HCT116 (cell line): Measurements from ENCODE around the gene PARVG. TPM values are rescaled to one million over a fixed set of nuclear protein-coding genes. Genes with fewer than 3 reads are reported as not detected.

Source experiments
- ATAC-seq: fragments of 200-7000 bp; cut with Tn5 transposase; 2 replicates; pipeline ENCODE4 v1.9.1; 2020; ENCODE audit warnings: mild to moderate bottlenecking, moderate library complexity
- BruUV-seq: library from RNA; stranded (reverse); fragments of 400-500 nt; replicated peaks from 2 replicates; lab custom pipeline; 2021; lab: Mats Ljungman, UMichigan
- CTCF ChIA-PET: fragments of 300-600 bp; sonication (Branson Sonifier 250); formaldehyde crosslinking; loops from one replicate; lab custom pipeline; 2021; ENCODE audit warnings: antibody characterized with exemption; lab: Charles Lee
- POLR2A ChIA-PET: fragments of 300-600, 350-600 bp; sonication (Branson Sonifier 250); formaldehyde crosslinking; loops from one replicate; lab custom pipeline; 2021; ENCODE audit warnings: antibody characterized with exemption; lab: Charles Lee
- RAD21 ChIA-PET, 2 experiments: fragments of 300-600 bp; sonication (Branson Sonifier 250); formaldehyde crosslinking; loops; one replicate each; lab custom pipeline; 2023; ENCODE audit warnings: low total read pairs in 2 of 2; ENCODE audit not compliant: uncharacterized antibody in 2 of 2, unreplicated experiment in 2 of 2, low non-redundant PET in 1 of 2; lab: Charles Lee
- DNase-seq: peaks from one replicate; pipeline ENCODE4 v3.0.0-alpha.2; 2010; ENCODE audit warnings: low read depth, low spot score
- H2AFZ ChIP-seq: fragments of 200-600 bp; shearing (Covaris generic), sonication (generic); 2 replicates; pipeline ENCODE4 v1.6.1; 2017; ENCODE audit warnings: low read depth, mixed run types, mixed read lengths, antibody characterized with exemption, low read length; ENCODE audit not compliant: poor library complexity, severe bottlenecking
- H3K27ac ChIP-seq: 2 replicates; pipeline ENCODE4 v1.5.1; 2012; ENCODE audit warnings: low read depth, low read length
- H3K27me3 ChIP-seq: fragments of 200-600 bp; sonication (generic); 2 replicates; pipeline ENCODE4 v1.6.1; 2016; ENCODE audit warnings: mixed run types, low read length, mixed read lengths; ENCODE audit not compliant: insufficient read depth
- H3K36me3 ChIP-seq, 2 experiments: fragments of 200-500 bp in 1 of 2; fragments of 200-600 bp in 1 of 2; sonication (Bioruptor generic) in 1 of 2; sonication (generic) in 1 of 2; 2 replicates each; pipeline versions ENCODE4 v1.5.1 to v1.6.1; 2014 to 2016; ENCODE audit warnings: low read length in 2 of 2, inconsistent platforms in 1 of 2, mixed read lengths in 1 of 2, mixed run types in 1 of 2; ENCODE audit not compliant: insufficient read depth in 2 of 2, control insufficient read depth in 1 of 2
- H3K4me1 ChIP-seq, 2 experiments: fragments of 200-600 bp in 1 of 2; sonication (generic) in 1 of 2; 2 replicates each; pipeline versions ENCODE4 v1.5.1 to v1.6.1; 2012 to 2017; ENCODE audit warnings: low read length in 2 of 2, inconsistent platforms in 1 of 2, mild to moderate bottlenecking in 1 of 2, mixed read lengths in 1 of 2, mixed run types in 1 of 2, moderate library complexity in 1 of 2; ENCODE audit not compliant: insufficient read depth in 2 of 2, control insufficient read depth in 1 of 2
- H3K4me2 ChIP-seq: fragments of 200-600 bp; sonication (generic); 2 replicates; pipeline ENCODE4 v1.6.1; 2017; ENCODE audit warnings: mixed run types, low read length, mixed read lengths
- H3K4me3 ChIP-seq, 2 experiments: fragments of 200-600 bp in 1 of 2; sonication (generic) in 1 of 2; replicated peaks in 1 of 2; 2 replicates each; pipeline ENCODE4 v1.5.1; 2011 to 2016; ENCODE audit warnings: low read length in 2 of 2, control low read depth in 1 of 2, low read depth in 1 of 2, mild to moderate bottlenecking in 1 of 2, mixed read lengths in 1 of 2, mixed run types in 1 of 2
- H3K79me2 ChIP-seq: fragments of 200-600 bp; sonication (generic); 2 replicates; pipeline ENCODE4 v1.6.1; 2017; ENCODE audit warnings: mild to moderate bottlenecking, mixed run types, low read length, moderate library complexity, mixed read lengths; ENCODE audit not compliant: insufficient read depth
- H3K9ac ChIP-seq: fragments of 200-600 bp; sonication (generic); 2 replicates; pipeline ENCODE4 v1.6.1; 2016; ENCODE audit warnings: low read length, mixed read lengths
- H3K9me2 ChIP-seq: fragments of 200-600 bp; sonication (generic), shearing (Covaris generic); 2 replicates; pipeline ENCODE4 v1.6.1; 2017; ENCODE audit warnings: mixed run types, mild to moderate bottlenecking, moderate library complexity; ENCODE audit not compliant: insufficient read depth
- H3K9me3 ChIP-seq, 2 experiments: fragments of 200-500 bp in 1 of 2; fragments of 200-600 bp in 1 of 2; sonication (Bioruptor generic) in 1 of 2; sonication (generic) in 1 of 2; 2 replicates each; pipeline ENCODE4 v1.6.1; 2014 to 2017; ENCODE audit warnings: low read length in 2 of 2, mixed read lengths in 2 of 2, inconsistent platforms in 1 of 2, low read depth in 1 of 2, mild to moderate bottlenecking in 1 of 2, mixed run types in 1 of 2, moderate library complexity in 1 of 2; ENCODE audit not compliant: control insufficient read depth in 1 of 2, insufficient read depth in 1 of 2
- H4K20me1 ChIP-seq: fragments of 200-600 bp; sonication (generic), shearing (Covaris generic); 2 replicates; pipeline ENCODE4 v1.6.1; 2017; ENCODE audit warnings: mixed run types, mild to moderate bottlenecking, moderate library complexity; ENCODE audit not compliant: insufficient read depth
- CBX3 ChIP-seq: IDR thresholded peaks from 2 replicates; pipeline ENCODE4 v1.6.1; 2012; ENCODE audit warnings: low read depth
- CEBPB ChIP-seq: IDR thresholded peaks from 2 replicates; pipeline ENCODE4 v1.6.1; 2012; ENCODE audit warnings: low read depth
- ELF1 ChIP-seq: IDR thresholded peaks from 2 replicates; pipeline ENCODE4 v1.6.1; 2012; ENCODE audit warnings: low read depth, borderline replicate concordance
- POLR2A ChIP-seq: IDR thresholded peaks from 2 replicates; pipeline ENCODE4 v1.7.0; 2011; ENCODE audit warnings: borderline replicate concordance; ENCODE audit not compliant: insufficient read depth, insufficient read length; ENCODE audit errors: extremely low read depth
- POLR2AphosphoS5 ChIP-seq: IDR thresholded peaks from 2 replicates; pipeline ENCODE4 v1.6.1; 2011; ENCODE audit warnings: mild to moderate bottlenecking, low read depth, low read length, moderate library complexity
- SIN3A ChIP-seq: IDR thresholded peaks from 2 replicates; pipeline ENCODE4 v1.6.1; 2012; ENCODE audit warnings: low read depth
- SP1 ChIP-seq: IDR thresholded peaks from 2 replicates; pipeline ENCODE4 v1.6.1; 2012; ENCODE audit warnings: low read depth
- SRF ChIP-seq: IDR thresholded peaks from 2 replicates; pipeline ENCODE4 v1.6.1; 2012; ENCODE audit warnings: low read depth
- ZNF274 ChIP-seq: fragments of 200-500 bp; sonication (Bioruptor generic); IDR thresholded peaks from 2 replicates; pipeline ENCODE4 v1.6.1; 2014; ENCODE audit warnings: mild to moderate bottlenecking, low read depth, low read length, inconsistent platforms
- intact Hi-C: fragments of 100-400 bp; cut with micrococcal nuclease; formaldehyde crosslinking; loops from 2 replicates; pipeline ENCODE4 v1.10.0; 2022
- total RNA-seq: library from RNA; stranded (reverse); gene quantifications from one replicate; pipeline ENCODE4 v1.2.1, GENCODE V29; 2021; ENCODE audit not compliant: unreplicated experiment
- TF ChIP-seq, protein P1 (sequence below): IDR thresholded peaks from 2 replicates; pipeline ENCODE4 v1.6.1; 2012
- TF ChIP-seq, protein P2 (sequence below): IDR thresholded peaks from 2 replicates; pipeline ENCODE4 v1.6.1; 2012
- TF ChIP-seq, protein P3 (sequence below): IDR thresholded peaks from 2 replicates; pipeline ENCODE4 v1.6.1; 2011; ENCODE audit warnings: mild to moderate bottlenecking, low read length, moderate library complexity; ENCODE audit not compliant: insufficient replicate concordance; ENCODE audit errors: extremely low read depth
- TF ChIP-seq, protein P4 (sequence below), 3 experiments: fragments of 200-600 bp in 1 of 3; sonication (generic) in 1 of 3; IDR thresholded peaks in 2 of 3; conservative IDR thresholded peaks in 1 of 3; 2 replicates each; pipeline ENCODE4 v1.5.1; 2012 to 2017; ENCODE audit warnings: low read depth in 2 of 3, low read length in 2 of 3, antibody characterized with exemption in 1 of 3, borderline replicate concordance in 1 of 3, control low read depth in 1 of 3, mild to moderate bottlenecking in 1 of 3, mixed read lengths in 1 of 3, mixed run types in 1 of 3, moderate library complexity in 1 of 3; ENCODE audit not compliant: insufficient read depth in 1 of 3

Gene PARVG
- total RNA-seq, 1 experiment from 2014 or later, result 0.57 TPM

DNA sequence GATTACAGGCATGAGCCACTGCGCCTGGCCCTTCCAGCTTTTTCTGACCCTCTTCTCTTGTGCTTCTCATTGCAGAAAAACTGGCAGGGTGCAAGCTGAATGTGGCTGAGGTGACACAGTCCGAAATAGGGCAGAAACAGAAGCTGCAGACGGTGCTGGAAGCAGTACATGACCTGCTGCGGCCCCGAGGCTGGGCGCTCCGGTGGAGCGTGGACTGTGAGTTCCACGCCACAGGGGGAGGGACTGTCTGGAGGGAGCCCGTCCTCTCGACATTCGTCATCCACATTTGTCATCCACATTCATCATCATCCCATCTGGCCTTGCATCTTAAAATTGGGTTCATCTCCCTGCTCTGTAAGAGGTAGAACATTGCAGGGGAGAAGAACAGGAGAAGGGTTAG lies 49.3 kb upstream of the PARVG start:
- no TSS peak for BruUV-seq
- H3K79me2 ChIP-seq, result no peaks in the 10 kb centered on the region
- CTCF ChIA-PET, result no interaction called here
- H3K36me3 ChIP-seq, result no peaks in the 10 kb centered on the region
- H3K9me2 ChIP-seq, result no peaks in the 10 kb centered on the region
- no peak overlapping the region for H3K4me3 ChIP-seq
- no peak for ATAC-seq
- H3K4me1 ChIP-seq, result no peaks in the 10 kb centered on the region
- no peaks in the 10 kb centered on the region for H3K27me3 ChIP-seq
- POLR2A ChIA-PET, result no interaction called here
- TF ChIP-seq, protein P1, sequence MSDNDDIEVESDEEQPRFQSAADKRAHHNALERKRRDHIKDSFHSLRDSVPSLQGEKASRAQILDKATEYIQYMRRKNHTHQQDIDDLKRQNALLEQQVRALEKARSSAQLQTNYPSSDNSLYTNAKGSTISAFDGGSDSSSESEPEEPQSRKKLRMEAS, result no peak
- TF ChIP-seq POLR2A, result no peak
- no peak overlapping the region for H3K27ac ChIP-seq
- no peaks in the 10 kb centered on the region for H4K20me1 ChIP-seq
- H3K9ac ChIP-seq, result no peak overlapping the region
- H3K4me2 ChIP-seq, result no peak overlapping the region
- intact Hi-C loops, result no loop called here
- RAD21 ChIA-PET, result no interaction called here
- DNase-seq, result no peak
- H3K9me3 ChIP-seq, result no peaks in the 10 kb centered on the region
- no peak overlapping the region for H2AFZ ChIP-seq

DNA sequence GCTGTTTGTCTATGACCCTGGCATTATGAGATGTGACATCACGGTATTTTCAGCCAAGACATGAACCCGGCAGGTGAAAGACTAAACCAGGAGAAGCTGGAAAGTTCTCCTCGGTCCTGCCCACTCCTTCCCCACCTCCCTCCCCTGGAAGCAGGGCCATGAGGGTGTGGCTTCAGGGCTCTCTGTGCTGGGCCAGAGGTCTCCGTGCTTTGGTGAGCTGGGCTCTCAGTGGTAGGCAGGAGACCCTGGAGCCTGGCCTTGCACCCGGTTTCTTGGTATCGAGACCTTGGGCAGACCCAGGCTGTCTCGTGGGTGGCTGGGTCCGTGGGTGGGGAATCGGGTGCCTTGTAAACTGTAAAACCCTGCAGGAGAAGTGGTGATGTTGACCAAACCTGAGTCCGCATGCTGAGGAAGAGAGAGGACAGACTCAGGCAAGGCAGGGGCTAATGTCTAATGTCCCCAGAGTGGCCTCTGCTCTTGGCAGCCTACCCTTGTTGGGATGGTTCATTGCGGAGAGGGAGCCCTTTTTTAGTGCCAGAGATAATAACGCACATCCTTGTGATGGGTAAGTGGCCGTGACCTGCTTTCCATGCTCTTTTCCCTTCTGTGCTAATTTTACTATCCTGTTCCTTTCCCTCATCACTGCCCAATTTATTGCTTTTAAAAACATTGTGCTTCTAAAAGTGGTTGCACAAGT lies 48.6 kb upstream of the PARVG start:
- ChIA-PET CTCF (no interaction called here), POLR2A (no interaction called here), RAD21 (no interaction called here)
- H3K9me3 ChIP-seq, result no peaks in the 10 kb centered on the region
- no TSS peak for BruUV-seq
- H3K36me3 ChIP-seq, result no peaks in the 10 kb centered on the region
- peaks cover 0 to 1% of the 10 kb centered on the region in 2 experiments; a peak in 2 of 4 replicates for H3K4me1 ChIP-seq
- H3K4me3 ChIP-seq, result no peak overlapping the region
- H3K9ac ChIP-seq, result no peak overlapping the region
- H3K4me2 ChIP-seq, result no peak overlapping the region
- no peak for DNase-seq
- no peaks in the 10 kb centered on the region for H3K27me3 ChIP-seq
- no peak overlapping the region for H3K27ac ChIP-seq
- no peaks in the 10 kb centered on the region for H3K9me2 ChIP-seq
- H3K79me2 ChIP-seq, result no peaks in the 10 kb centered on the region
- ATAC-seq, result no peak
- no peak overlapping the region for H2AFZ ChIP-seq
- no peaks in the 10 kb centered on the region for H4K20me1 ChIP-seq
- intact Hi-C loops, result no loop called here
- no peak for TF ChIP-seq SP1
- TF ChIP-seq CEBPB, result no peak
- TF ChIP-seq POLR2AphosphoS5, result no peak
- no peak for TF ChIP-seq CBX3
- TF ChIP-seq, protein P2, sequence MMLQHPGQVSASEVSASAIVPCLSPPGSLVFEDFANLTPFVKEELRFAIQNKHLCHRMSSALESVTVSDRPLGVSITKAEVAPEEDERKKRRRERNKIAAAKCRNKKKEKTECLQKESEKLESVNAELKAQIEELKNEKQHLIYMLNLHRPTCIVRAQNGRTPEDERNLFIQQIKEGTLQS, result no peak
- TF ChIP-seq, protein P3, sequence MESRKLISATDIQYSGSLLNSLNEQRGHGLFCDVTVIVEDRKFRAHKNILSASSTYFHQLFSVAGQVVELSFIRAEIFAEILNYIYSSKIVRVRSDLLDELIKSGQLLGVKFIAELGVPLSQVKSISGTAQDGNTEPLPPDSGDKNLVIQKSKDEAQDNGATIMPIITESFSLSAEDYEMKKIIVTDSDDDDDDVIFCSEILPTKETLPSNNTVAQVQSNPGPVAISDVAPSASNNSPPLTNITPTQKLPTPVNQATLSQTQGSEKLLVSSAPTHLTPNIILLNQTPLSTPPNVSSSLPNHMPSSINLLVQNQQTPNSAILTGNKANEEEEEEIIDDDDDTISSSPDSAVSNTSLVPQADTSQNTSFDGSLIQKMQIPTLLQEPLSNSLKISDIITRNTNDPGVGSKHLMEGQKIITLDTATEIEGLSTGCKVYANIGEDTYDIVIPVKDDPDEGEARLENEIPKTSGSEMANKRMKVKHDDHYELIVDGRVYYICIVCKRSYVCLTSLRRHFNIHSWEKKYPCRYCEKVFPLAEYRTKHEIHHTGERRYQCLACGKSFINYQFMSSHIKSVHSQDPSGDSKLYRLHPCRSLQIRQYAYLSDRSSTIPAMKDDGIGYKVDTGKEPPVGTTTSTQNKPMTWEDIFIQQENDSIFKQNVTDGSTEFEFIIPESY, result no peak
- TF ChIP-seq, protein P4, sequence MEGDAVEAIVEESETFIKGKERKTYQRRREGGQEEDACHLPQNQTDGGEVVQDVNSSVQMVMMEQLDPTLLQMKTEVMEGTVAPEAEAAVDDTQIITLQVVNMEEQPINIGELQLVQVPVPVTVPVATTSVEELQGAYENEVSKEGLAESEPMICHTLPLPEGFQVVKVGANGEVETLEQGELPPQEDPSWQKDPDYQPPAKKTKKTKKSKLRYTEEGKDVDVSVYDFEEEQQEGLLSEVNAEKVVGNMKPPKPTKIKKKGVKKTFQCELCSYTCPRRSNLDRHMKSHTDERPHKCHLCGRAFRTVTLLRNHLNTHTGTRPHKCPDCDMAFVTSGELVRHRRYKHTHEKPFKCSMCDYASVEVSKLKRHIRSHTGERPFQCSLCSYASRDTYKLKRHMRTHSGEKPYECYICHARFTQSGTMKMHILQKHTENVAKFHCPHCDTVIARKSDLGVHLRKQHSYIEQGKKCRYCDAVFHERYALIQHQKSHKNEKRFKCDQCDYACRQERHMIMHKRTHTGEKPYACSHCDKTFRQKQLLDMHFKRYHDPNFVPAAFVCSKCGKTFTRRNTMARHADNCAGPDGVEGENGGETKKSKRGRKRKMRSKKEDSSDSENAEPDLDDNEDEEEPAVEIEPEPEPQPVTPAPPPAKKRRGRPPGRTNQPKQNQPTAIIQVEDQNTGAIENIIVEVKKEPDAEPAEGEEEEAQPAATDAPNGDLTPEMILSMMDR (IDR thresholded peaks at IDR 0.05 in 2 of 3, conservative IDR thresholded peaks at IDR 0.05 in 1 of 3; ENCODE audit: borderline replicate concordance in 1 of 3, insufficient read depth in 1 of 3, low read depth in 2 of 3, low read length in 2 of 3), result no peak
- no peak for TF ChIP-seq ZNF274
- no peak for TF ChIP-seq ELF1
- no peak for TF ChIP-seq SIN3A
- TF ChIP-seq, protein P1, result no peak
- no peak for TF ChIP-seq POLR2A
- no peak for TF ChIP-seq SRF
- TF ChIP-seq, all 23 proteins: peak for 0
